OCI-LY3 (cell line): Measurements from ENCODE around the gene ANKRD11.
"Not testable (repeated sequence)": the region's sequence is repeated elsewhere in the genome, so short reads cannot be mapped to it uniquely, and the experiment has no call there.

Source experiments
- CTCF ChIP-seq: fragments of 200-600, 300-600 bp; sonication (generic); IDR thresholded peaks from 2 replicates; pipeline ENCODE4 v1.5.1; 2014; ENCODE audit warnings: antibody characterized with exemption, low read length, low read depth
- EZH2phosphoT487 ChIP-seq: fragments of 200-600 bp; shearing (Covaris generic); IDR thresholded peaks from 2 replicates; pipeline ENCODE4 v1.6.1; 2018; ENCODE audit warnings: antibody characterized with exemption, mixed run types, low read depth

GRCh38 chr16:89259901-89260300 is 230.5 kb downstream of the ANKRD11 start:
- not testable (repeated sequence) for TF ChIP-seq CTCF, EZH2phosphoT487
